Left lung (tissue), 10 donors: Measurements from ENCODE around the gene TLR6. TPM values are rescaled to one million over a fixed set of nuclear protein-coding genes. Genes with fewer than 3 reads are reported as not detected.
A peak's percentile ranks its signal among the peaks of the same experiment; 100 is the strongest.

Source experiments
- ATAC-seq: fragments of 200-7000 bp; cut with Tn5 transposase; one replicate; pipeline ENCODE4 v1.9.1; 2020; ENCODE audit warnings: moderate library complexity
- DNase-seq, 4 donors: peaks; one replicate each; pipeline ENCODE4 v3.0.0-alpha.2; 2013 to 2020
- H3K27ac ChIP-seq, 2 donors: fragments of 200-600 bp; sonication (generic) in 1 of 2; one replicate each; pipeline versions ENCODE4 v1.5.0 to v1.8.0; 2020 to 2021
- H3K27me3 ChIP-seq, 2 donors: fragments of 200-600 bp; sonication (generic) in 1 of 2; one replicate each; pipeline versions ENCODE4 v1.5.0 to v1.8.0; 2020 to 2021
- H3K36me3 ChIP-seq, 2 donors: fragments of 200-600 bp; sonication (generic) in 1 of 2; one replicate each; pipeline versions ENCODE4 v1.5.0 to v1.8.0; 2020 to 2021
- H3K4me1 ChIP-seq, 2 donors: fragments of 200-600 bp; one replicate each; pipeline ENCODE4 v1.8.0; 2021
- H3K4me3 ChIP-seq, 2 donors: fragments of 200-600 bp; sonication (generic) in 1 of 2; one replicate each; pipeline versions ENCODE4 v1.5.0 to v1.8.0; 2020 to 2021; ENCODE audit warnings: mild to moderate bottlenecking in 1 of 2
- H3K9me3 ChIP-seq, 2 donors: fragments of 200-600 bp; sonication (generic) in 1 of 2; one replicate each; pipeline versions ENCODE4 v1.5.0 to v1.8.0; 2020 to 2021
- intact Hi-C, 2 donors: fragments of 100-400 bp; cut with DNase I; formaldehyde crosslinking; loops; one replicate each; pipeline versions ENCODE4 v1.11.2 to v1.14.2; 2022
- polyA plus RNA-seq, 6 donors: library from polyadenylated mRNA; unstranded; fragments of 120-200 nt; gene quantifications; one replicate each; pipeline ENCODE4 v1.2.1, GENCODE V29; 2013; ENCODE audit not compliant: insufficient read length in 6 of 6
- total RNA-seq, 2 donors: library from RNA; stranded (reverse); fragmentation: NEBNext Ultra II Directional; extraction: Animal tissue kit (Norgen Biotek cat#: 25700); gene quantifications; one replicate each; pipeline ENCODE4 v1.2.1, GENCODE V29; 2021
- TF ChIP-seq, protein P1 (sequence below), 2 donors: fragments of 200-600 bp; sonication (generic) in 1 of 2; IDR thresholded peaks; one replicate each; pipeline versions ENCODE4 v1.5.0 to v1.8.0; 2021; ENCODE audit warnings: antibody characterized with exemption in 2 of 2
- donor health status: DM: no; HTN: yes; CAD: no.
- donor health status: DM: no; HTN: no; CAD: no.

Gene TLR6
- total and polyA plus RNA-seq, 8 donors, result 0.96 to 18.1 (median 1.5) TPM

DNA sequence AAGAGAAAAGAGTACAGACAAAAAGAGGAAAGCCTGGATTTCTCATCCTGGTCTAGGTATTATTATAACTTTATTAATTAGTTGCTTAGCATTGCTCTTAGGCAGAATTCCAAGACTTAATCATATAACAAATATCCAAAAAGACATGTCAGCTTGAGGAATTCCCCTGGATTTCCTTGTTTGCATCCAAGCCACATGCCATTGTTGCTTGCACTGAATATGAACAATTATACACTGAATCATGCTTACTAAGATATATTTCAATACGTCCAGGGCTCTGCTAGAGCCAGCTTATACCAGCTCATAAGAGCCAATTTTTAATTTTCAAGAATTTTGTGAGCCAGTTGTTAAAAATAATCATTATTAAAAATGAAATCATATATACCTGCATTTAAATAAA lies 68.3 kb downstream of the TLR6 start:
- Histone ChIP-seq H3K9me3 (no peaks in the 10 kb centered on the region), H3K36me3 (no peaks in the 10 kb centered on the region), H3K27me3 (no peaks in the 10 kb centered on the region), H3K27ac (no peak overlapping the region), H3K4me1 (peaks cover 0 to 48% of the 10 kb centered on the region in 2 donors), H3K4me3 (no peak overlapping the region)
- intact Hi-C loops, result no loop called here
- TF ChIP-seq, protein P1, sequence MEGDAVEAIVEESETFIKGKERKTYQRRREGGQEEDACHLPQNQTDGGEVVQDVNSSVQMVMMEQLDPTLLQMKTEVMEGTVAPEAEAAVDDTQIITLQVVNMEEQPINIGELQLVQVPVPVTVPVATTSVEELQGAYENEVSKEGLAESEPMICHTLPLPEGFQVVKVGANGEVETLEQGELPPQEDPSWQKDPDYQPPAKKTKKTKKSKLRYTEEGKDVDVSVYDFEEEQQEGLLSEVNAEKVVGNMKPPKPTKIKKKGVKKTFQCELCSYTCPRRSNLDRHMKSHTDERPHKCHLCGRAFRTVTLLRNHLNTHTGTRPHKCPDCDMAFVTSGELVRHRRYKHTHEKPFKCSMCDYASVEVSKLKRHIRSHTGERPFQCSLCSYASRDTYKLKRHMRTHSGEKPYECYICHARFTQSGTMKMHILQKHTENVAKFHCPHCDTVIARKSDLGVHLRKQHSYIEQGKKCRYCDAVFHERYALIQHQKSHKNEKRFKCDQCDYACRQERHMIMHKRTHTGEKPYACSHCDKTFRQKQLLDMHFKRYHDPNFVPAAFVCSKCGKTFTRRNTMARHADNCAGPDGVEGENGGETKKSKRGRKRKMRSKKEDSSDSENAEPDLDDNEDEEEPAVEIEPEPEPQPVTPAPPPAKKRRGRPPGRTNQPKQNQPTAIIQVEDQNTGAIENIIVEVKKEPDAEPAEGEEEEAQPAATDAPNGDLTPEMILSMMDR (IDR thresholded peaks at IDR 0.05), result no peak
- ATAC-seq (peak; percentile 22), DNase-seq (no peak)

DNA sequence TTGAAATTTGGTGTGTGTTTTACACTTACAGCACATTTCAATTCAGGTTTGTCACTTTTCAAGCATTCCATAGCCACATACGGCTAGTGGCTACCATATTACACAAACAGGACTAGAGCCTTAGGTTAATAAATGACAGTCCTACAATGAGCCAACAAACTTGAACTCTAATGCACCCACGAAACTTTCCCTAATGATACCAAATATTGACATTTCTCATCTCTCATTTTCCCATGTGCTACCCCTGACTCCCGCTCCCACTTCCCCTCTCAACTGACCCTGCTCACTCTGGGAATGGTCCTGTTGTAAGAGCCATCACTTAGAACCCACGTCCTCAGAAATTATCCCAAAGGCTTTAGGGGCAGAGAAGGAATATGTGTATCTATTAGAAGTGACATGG lies 68.9 kb downstream of the TLR6 start:
- Histone ChIP-seq H3K4me1 (peaks cover 0 to 54% of the 10 kb centered on the region in 2 donors), H3K27me3 (no peaks in the 10 kb centered on the region)
- ATAC-seq, result peak; percentile 27

GRCh38 chr4:38785901-38786402 lies 70.7 kb downstream of the TLR6 start:
- Histone ChIP-seq H3K27me3 (no peaks in the 10 kb centered on the region), H3K4me3 (no peak overlapping the region), H3K36me3 (no peaks in the 10 kb centered on the region), H3K9me3 (no peaks in the 10 kb centered on the region), H3K4me1 (peaks cover 0 to 53% of the 10 kb centered on the region in 2 donors), H3K27ac (peak overlapping the region in 1 of 2 donors; percentile 88)
- TF ChIP-seq, protein P1 (IDR thresholded peaks at IDR 0.05), result no peak
- intact Hi-C loops, result no loop called here
- peak; percentile 70 for ATAC-seq
- DNase-seq, result peak in 1 of 4 donors; percentile 75

More for the DNA sequence above, 68.9 kb downstream of the TLR6 start:
- DNase-seq, result no peak
- intact Hi-C loops, result no loop called here
- no peak overlapping the region for H3K27ac ChIP-seq
- no peak overlapping the region for H3K4me3 ChIP-seq
- no peaks in the 10 kb centered on the region for H3K9me3 ChIP-seq
- TF ChIP-seq, protein P1 (IDR thresholded peaks at IDR 0.05), result no peak
- no peaks in the 10 kb centered on the region for H3K36me3 ChIP-seq

GRCh38 chr4:38785041-38785790 lies 71.4 kb downstream of the TLR6 start:
- Histone ChIP-seq H3K27me3 (no peaks in the 10 kb centered on the region), H3K36me3 (no peaks in the 10 kb centered on the region), H3K4me3 (no peak overlapping the region), H3K4me1 (peaks cover 0 to 45% of the 10 kb centered on the region in 2 donors), H3K9me3 (no peaks in the 10 kb centered on the region), H3K27ac (peak overlapping the region in 1 of 2 donors; percentile 88)
- TF ChIP-seq, protein P1 (IDR thresholded peaks at IDR 0.05), result no peak
- intact Hi-C loops, result no loop called here
- no peak for DNase-seq
- ATAC-seq, result no peak

GRCh38 chr4:38784141-38784540 lies 72.5 kb downstream of the TLR6 start:
- DNase-seq (no peak), ATAC-seq (no peak)
- TF ChIP-seq, protein P1 (IDR thresholded peaks at IDR 0.05), result no peak
- Histone ChIP-seq H3K36me3 (no peaks in the 10 kb centered on the region), H3K27me3 (no peaks in the 10 kb centered on the region), H3K4me3 (no peak overlapping the region), H3K27ac (no peak overlapping the region), H3K9me3 (no peaks in the 10 kb centered on the region), H3K4me1 (peaks cover 0 to 45% of the 10 kb centered on the region in 2 donors)
- intact Hi-C loops, result no loop called here
